Measurements from ENCODE around the gene ZDHHC24.

GRCh38 chr11:66548041-66548440 lies 2.2 kb upstream of the ZDHHC24 start:
- TF ChIP-seq CTCF (conservative IDR thresholded peaks at IDR 0.05 in 1 of 2, IDR thresholded peaks at IDR 0.05 in 1 of 2; ENCODE audit: low read depth in 1 of 2, low read length in 2 of 2) (no peak), EZH2 (IDR thresholded peaks at IDR 0.05; ENCODE audit: low read length, missing control alignments) (no peak)

Measured in fibroblast of lung (primary cell).